Uterus (tissue), 4 donors: ENCODE results near the gene POLD1. TPM values are rescaled to one million over a fixed set of nuclear protein-coding genes. Genes with fewer than 3 reads are reported as not detected.

ENCODE experiments used
- DNase-seq, 2 donors: peaks; one replicate each; pipeline ENCODE4 v3.0.0-alpha.2; 2019 to 2020
- H3K27ac ChIP-seq, 2 donors: fragments of 200-600 bp; sonication (generic); 1 replicate in 1 of 2; 2 replicates in 1 of 2; pipeline ENCODE4 v1.5.1; 2016 to 2018
- H3K27me3 ChIP-seq, 2 donors: fragments of 200-600 bp; sonication (generic); one replicate each; pipeline ENCODE4 v1.5.1; 2018 to 2019; ENCODE audit warnings: control low read depth in 1 of 2
- H3K36me3 ChIP-seq, 2 donors: fragments of 200-600 bp; sonication (generic); one replicate each; pipeline ENCODE4 v1.5.1; 2019; ENCODE audit warnings: control low read depth in 1 of 2
- H3K4me1 ChIP-seq, 2 donors: fragments of 200-600 bp; sonication (generic); one replicate each; pipeline ENCODE4 v1.5.1; 2018 to 2019; ENCODE audit warnings: control low read depth in 1 of 2
- H3K4me3 ChIP-seq, 2 donors: fragments of 200-600 bp; sonication (generic); 1 replicate in 1 of 2; 2 replicates in 1 of 2; pipeline ENCODE4 v1.5.1; 2018 to 2019; ENCODE audit warnings: mild to moderate bottlenecking in 1 of 2
- H3K9me3 ChIP-seq, 2 donors: fragments of 200-600 bp; sonication (generic); one replicate each; pipeline ENCODE4 v1.5.1; 2019; ENCODE audit warnings: control low read depth in 1 of 2
- CTCF ChIP-seq, 4 experiments: fragments of 200-600 bp in 2 of 4; fragments of 450-650 bp in 2 of 4; sonication (generic) in 2 of 4; IDR thresholded peaks; one replicate each; pipeline ENCODE4 v1.5.1; 2016 to 2019; ENCODE audit warnings: antibody characterized with exemption in 4 of 4, mild to moderate bottlenecking in 2 of 4, moderate library complexity in 1 of 4
- POLR2A ChIP-seq, 2 donors: fragments of 450-650 bp; IDR thresholded peaks; one replicate each; pipeline ENCODE4 v1.6.1; 2016; ENCODE audit warnings: antibody characterized with exemption in 2 of 2, mild to moderate bottlenecking in 1 of 2, moderate library complexity in 1 of 2
- intact Hi-C: fragments of 100-400 bp; cut with DNase I; formaldehyde crosslinking; loops from one replicate; pipeline ENCODE4 v1.15.1; 2023; ENCODE audit warnings: low total_unique reads
- total RNA-seq, 4 donors: library from RNA; depleted of rRNA in 3 of 4; stranded (reverse); fragments of >200 nt in 3 of 4; gene quantifications; one replicate each; pipeline versions ENCODE4 v1.1.0 to v1.2.4, GENCODE V29; 2014 to 2023
- donor health status: DM: yes; HTN: yes; CAD: no.

The POLD1 gene
- total RNA-seq, 4 donors from 2014 or later, result 10.6 to 47.9 (median 24.0) TPM

DNA sequence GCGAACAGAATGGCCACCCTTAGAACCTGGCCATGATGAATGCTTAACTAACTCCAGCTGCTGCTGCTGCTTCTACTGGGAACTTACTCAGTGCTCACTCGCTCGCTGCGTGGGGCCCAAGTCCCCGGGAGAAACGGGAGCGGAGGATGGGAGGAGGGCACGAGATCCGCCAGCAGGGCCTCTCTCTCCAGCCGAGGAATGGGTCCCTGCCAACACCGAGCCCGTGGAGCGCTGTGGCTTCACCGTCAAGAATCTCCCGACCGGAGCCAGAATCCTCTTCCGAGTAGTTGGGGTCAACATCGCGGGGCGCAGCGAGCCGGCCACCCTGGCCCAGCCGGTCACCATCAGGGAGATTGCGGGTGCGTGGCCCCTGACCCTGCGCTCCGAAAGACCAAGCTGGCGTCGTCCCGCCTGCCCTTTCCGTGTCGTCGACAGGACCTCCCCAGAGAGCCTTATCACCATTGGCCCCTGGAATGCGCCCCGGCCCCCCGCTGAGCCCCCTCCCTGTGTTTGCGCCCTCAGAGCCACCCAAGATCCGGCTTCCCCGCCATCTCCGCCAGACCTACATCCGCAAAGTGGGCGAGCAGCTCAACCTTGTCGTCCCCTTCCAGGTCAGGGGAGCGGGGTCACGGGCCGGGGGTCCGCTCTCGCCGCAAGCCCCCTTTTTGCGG, 74.4 kb downstream of the POLD1 start:
- Histone ChIP-seq H3K9me3 (no peaks in the 10 kb centered on the region), H3K27me3 (peaks cover 0 to 5% of the 10 kb centered on the region in 2 donors), H3K4me1 (no peaks in the 10 kb centered on the region), H3K36me3 (no peaks in the 10 kb centered on the region), H3K27ac (no peak overlapping the region), H3K4me3 (no peak overlapping the region)
- TF ChIP-seq CTCF (IDR thresholded peaks at IDR 0.05), result no peak
- no peak for TF ChIP-seq POLR2A (IDR thresholded peaks at IDR 0.05)
- no peak for DNase-seq
- intact Hi-C loops, result no loop called here

- Histone ChIP-seq H3K4me1 (no peaks in the 10 kb centered on the region), H3K27ac (no peak overlapping the region), H3K4me3 (no peak overlapping the region), H3K27me3 (peaks cover 0 to 5% of the 10 kb centered on the region in 2 donors), H3K36me3 (no peaks in the 10 kb centered on the region), H3K9me3 (no peaks in the 10 kb centered on the region)
- TF ChIP-seq CTCF (IDR thresholded peaks at IDR 0.05) (no peak), POLR2A (IDR thresholded peaks at IDR 0.05) (no peak)
- intact Hi-C loops, result no loop called here
- DNase-seq, result no peak
Observed at GRCh38 chr19:50459067-50459456, 74.9 kb downstream of the POLD1 start.

GRCh38 chr19:50459638-50460037, 75.5 kb downstream of the POLD1 start:
- Histone ChIP-seq H3K27ac (no peak overlapping the region), H3K36me3 (no peaks in the 10 kb centered on the region), H3K9me3 (no peaks in the 10 kb centered on the region), H3K4me3 (no peak overlapping the region), H3K27me3 (peaks cover 0 to 5% of the 10 kb centered on the region in 2 donors), H3K4me1 (no peaks in the 10 kb centered on the region)
- TF ChIP-seq CTCF (IDR thresholded peaks at IDR 0.05) (no peak), POLR2A (IDR thresholded peaks at IDR 0.05) (no peak)
- intact Hi-C loops, result no loop called here
- no peak for DNase-seq

DNA sequence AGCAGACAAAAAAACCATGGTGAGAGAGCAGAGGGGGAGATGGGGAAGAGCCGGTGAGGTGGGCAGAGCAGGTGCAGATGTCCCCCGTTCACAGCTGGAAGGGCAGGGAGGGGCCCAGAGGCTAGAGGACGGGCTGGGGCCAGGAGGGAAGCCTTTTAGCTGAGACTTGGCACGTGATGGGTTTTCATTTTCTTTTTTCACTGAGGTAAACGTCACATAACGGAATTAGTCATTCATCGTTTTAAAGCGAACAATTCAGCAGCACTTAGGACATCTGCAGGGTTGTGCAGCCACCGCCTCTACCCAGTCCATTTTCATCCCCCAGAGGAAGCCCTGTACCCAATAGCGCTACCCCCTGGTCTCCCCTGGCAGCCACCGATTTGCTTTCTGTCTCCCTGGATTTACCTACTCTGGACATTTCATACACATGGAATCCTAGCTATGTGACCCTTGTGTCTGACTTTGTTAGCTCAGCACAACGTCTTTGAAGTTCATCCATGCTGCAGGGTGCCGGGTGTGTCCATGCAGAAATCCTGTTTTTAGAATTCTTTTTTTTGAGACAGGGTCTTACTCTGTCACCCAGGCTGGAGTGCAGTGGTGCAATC, 76.1 kb downstream of the POLD1 start:
- Histone ChIP-seq H3K36me3 (no peaks in the 10 kb centered on the region), H3K4me1 (no peaks in the 10 kb centered on the region), H3K9me3 (no peaks in the 10 kb centered on the region), H3K27ac (no peak overlapping the region), H3K27me3 (peaks cover 0 to 5% of the 10 kb centered on the region in 2 donors), H3K4me3 (no peak overlapping the region)
- intact Hi-C loops, result no loop called here
- no peak for DNase-seq
- TF ChIP-seq CTCF (IDR thresholded peaks at IDR 0.05) (no peak), POLR2A (IDR thresholded peaks at IDR 0.05) (no peak)

DNA sequence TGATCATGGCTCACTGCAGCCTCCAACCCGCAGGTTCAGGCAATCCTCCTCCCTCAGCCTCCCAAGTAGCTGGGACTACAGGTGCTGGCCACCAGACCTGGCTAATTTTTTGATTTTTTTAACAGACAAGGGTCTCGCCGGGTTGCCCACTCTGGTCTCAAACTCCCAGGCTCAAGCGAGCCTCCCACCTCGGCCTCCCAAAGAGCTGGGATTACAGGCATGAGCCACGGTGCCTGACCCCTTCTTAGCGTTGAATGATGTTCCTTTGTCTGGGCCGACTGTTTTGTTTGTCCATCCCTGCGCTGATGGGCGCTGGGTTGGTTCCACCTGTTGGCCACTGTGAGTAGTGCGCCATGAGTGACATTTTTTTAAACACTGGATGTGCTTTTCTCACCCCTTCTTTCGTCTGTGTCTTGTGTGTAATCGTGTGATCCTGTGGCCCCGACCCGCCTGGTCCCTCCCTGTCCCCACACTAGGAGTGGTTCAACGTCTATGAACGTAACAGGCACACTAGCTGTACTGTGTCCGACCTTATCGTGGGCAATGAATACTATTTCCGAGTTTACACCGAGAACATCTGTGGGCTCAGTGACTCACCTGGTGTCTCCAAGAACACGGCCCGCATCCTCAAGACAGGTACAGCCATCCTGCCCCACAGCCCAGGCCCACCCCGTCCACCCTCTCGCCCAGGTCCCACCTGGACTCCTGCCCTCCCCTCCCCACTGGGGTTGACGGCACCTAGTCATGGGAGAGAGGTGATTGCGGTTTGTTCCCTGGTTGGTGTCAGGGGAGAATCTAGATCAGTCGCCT, 77.1 kb downstream of the POLD1 start:
- H3K36me3 ChIP-seq, result no peaks in the 10 kb centered on the region
- H3K27ac ChIP-seq, result no peak overlapping the region
- H3K4me1 ChIP-seq, result no peaks in the 10 kb centered on the region
- peaks cover 0 to 5% of the 10 kb centered on the region in 2 donors for H3K27me3 ChIP-seq
- DNase-seq, result peak in 1 of 2 donors; percentile 28
- intact Hi-C loops, result no loop called here
- H3K9me3 ChIP-seq, result no peaks in the 10 kb centered on the region
- TF ChIP-seq CTCF (IDR thresholded peaks at IDR 0.05) (peak; percentile 55 to 65 (median 60)), POLR2A (IDR thresholded peaks at IDR 0.05) (no peak)
- H3K4me3 ChIP-seq, result no peak overlapping the region
